Parathyroid adenoma (tissue), 2 donors: ENCODE data around the gene RNF175.

ENCODE experiments used
- H2AFZ ChIP-seq: fragments of 300-600 bp; sonication (generic); one replicate; pipeline ENCODE4 v1.7.0; 2017; ENCODE audit warnings: antibody characterized with exemption, mild to moderate bottlenecking
- H3K27ac ChIP-seq: fragments of 300-600 bp; sonication (generic); one replicate; pipeline ENCODE4 v1.7.0; 2017
- H3K27me3 ChIP-seq: fragments of 300-600 bp; sonication (generic); one replicate; pipeline ENCODE4 v1.7.0; 2017; ENCODE audit warnings: low read length; ENCODE audit not compliant: control insufficient read depth, insufficient read depth
- H3K36me3 ChIP-seq: fragments of 300-600 bp; sonication (generic); one replicate; pipeline ENCODE4 v1.7.0; 2017; ENCODE audit warnings: low read length; ENCODE audit not compliant: control insufficient read depth, insufficient read depth
- H3K4me1 ChIP-seq: fragments of 300-600 bp; sonication (generic); one replicate; pipeline ENCODE4 v1.7.0; 2017; ENCODE audit warnings: control low read depth
- H3K4me2 ChIP-seq: fragments of 300-600 bp; sonication (generic); one replicate; pipeline ENCODE4 v1.7.0; 2017; ENCODE audit warnings: low read length
- H3K4me3 ChIP-seq: fragments of 300-600 bp; sonication (generic); one replicate; pipeline ENCODE4 v1.7.0; 2017; ENCODE audit warnings: low read depth, low read length
- H3K79me2 ChIP-seq: fragments of 300-600 bp; sonication (generic); one replicate; pipeline ENCODE4 v1.7.0; 2017; ENCODE audit warnings: control low read depth
- H3K9ac ChIP-seq: fragments of 300-600 bp; sonication (generic); one replicate; pipeline ENCODE4 v1.7.0; 2017; ENCODE audit warnings: mild to moderate bottlenecking
- H3K9me3 ChIP-seq: fragments of 300-600 bp; sonication (generic); one replicate; pipeline ENCODE4 v1.7.0; 2017; ENCODE audit warnings: low read length; ENCODE audit not compliant: control insufficient read depth
- TF ChIP-seq, protein P1 (sequence below): fragments of 300-600 bp; sonication (generic); IDR thresholded peaks from one replicate; pipeline ENCODE4 v1.7.0; 2017; ENCODE audit warnings: antibody characterized with exemption, mild to moderate bottlenecking
- donor health status: primary hyperparathyroidism.

Gene RNF175

DNA sequence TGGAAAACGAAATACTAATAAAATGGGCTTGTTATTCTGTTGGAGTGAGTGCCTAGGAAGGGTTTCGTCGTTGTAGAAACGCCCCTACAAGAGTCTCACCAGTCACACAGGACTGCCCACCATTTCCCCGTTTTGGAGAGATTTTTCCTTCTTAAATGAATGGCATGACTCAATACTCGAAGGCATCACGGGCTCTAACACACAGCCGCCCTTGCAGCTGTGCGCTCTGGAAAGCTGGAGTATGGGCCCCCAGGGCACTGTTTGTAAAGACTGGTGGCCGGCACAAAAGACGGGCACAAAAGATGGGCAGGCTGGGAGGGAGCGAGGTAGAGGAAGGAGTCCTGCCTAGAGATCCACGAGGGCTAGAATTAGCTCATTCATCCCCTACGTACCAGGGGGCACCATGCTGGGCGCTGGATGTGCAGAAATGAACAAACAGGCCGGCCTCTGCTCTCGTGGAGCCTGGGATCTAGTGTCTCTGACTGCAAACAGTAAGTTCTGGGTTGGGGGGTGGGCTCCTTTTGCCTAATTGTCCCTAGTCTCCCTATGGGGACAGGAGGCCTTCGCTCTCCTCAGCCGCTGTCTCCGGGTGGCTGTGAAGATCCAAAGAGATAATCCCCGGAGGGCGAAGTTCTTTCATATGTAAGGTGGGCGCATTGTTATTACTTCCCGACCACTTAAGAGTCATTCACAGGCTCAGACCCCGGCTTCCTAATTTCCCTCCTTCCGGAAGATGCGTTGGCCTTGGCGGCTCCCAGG, 30.1 kb upstream of the RNF175 start:
- H3K4me2 ChIP-seq: no peak overlapping the region
- no peak overlapping the region for H3K4me3 ChIP-seq
- H3K9ac ChIP-seq: no peak overlapping the region
- H2AFZ ChIP-seq: no peak overlapping the region
- H3K79me2 ChIP-seq: no peaks in the 10 kb centered on the region
- TF ChIP-seq, protein P1, sequence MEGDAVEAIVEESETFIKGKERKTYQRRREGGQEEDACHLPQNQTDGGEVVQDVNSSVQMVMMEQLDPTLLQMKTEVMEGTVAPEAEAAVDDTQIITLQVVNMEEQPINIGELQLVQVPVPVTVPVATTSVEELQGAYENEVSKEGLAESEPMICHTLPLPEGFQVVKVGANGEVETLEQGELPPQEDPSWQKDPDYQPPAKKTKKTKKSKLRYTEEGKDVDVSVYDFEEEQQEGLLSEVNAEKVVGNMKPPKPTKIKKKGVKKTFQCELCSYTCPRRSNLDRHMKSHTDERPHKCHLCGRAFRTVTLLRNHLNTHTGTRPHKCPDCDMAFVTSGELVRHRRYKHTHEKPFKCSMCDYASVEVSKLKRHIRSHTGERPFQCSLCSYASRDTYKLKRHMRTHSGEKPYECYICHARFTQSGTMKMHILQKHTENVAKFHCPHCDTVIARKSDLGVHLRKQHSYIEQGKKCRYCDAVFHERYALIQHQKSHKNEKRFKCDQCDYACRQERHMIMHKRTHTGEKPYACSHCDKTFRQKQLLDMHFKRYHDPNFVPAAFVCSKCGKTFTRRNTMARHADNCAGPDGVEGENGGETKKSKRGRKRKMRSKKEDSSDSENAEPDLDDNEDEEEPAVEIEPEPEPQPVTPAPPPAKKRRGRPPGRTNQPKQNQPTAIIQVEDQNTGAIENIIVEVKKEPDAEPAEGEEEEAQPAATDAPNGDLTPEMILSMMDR: no peak
- peaks cover 3% of the 10 kb centered on the region for H3K27me3 ChIP-seq
- no peak overlapping the region for H3K27ac ChIP-seq
- no peaks in the 10 kb centered on the region for H3K9me3 ChIP-seq
- H3K36me3 ChIP-seq: no peaks in the 10 kb centered on the region
- H3K4me1 ChIP-seq: no peaks in the 10 kb centered on the region

DNA sequence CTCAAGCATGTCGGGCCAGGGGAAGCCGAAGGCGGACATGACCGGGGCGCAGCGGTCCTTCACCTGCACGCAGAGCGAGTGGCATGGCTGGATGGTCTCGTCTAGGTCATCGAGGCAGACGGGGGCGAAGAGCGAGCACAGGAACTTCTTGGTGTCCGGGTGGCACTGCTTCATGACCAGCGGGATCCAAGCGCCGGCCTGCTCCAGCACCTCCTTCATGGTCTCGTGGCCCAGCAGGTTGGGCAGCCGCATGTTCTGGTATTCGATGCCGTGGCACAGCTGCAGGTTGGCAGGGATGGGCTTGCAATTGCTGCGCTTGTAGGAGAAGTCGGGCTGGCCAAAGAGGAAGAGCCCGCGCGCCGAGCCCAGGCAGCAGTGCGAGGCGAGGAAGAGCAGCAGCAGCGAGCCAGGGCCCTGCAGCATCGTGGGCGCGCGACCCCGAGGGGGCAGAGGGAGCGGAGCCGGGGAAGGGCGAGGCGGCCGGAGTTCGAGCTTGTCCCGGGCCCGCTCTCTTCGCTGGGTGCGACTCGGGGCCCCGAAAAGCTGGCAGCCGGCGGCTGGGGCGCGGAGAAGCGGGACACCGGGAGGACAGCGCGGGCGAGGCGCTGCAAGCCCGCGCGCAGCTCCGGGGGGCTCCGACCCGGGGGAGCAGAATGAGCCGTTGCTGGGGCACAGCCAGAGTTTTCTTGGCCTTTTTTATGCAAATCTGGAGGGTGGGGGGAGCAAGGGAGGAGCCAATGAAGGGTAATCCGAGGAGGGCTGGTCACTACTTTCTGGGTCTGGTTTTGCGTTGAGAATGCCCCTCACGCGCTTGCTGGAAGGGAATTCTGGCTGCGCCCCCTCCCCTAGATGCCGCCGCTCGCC, 28.8 kb upstream of the RNF175 start, which contains the start of gene SFRP2:
Gene SFRP2 (minus strand): TSS at position 671 of the 864 bp plus-strand sequence. CDS start 248 bp downstream, at position 423.
- H3K27ac ChIP-seq: no peak within 1 kb of the TSS
- H3K4me1 ChIP-seq: no peaks in the 10 kb centered on the region
- H3K9me3 ChIP-seq: no peaks in the 10 kb centered on the region
- H3K9ac ChIP-seq: no peak within 1 kb of the TSS
- H3K27me3 ChIP-seq: peaks cover 3% of the 10 kb centered on the region
- TF ChIP-seq, protein P1: no peak
- H3K79me2 ChIP-seq: no peaks in the 10 kb centered on the region
- peak within 1 kb of the TSS; percentile 52 for H3K4me2 ChIP-seq
- H3K36me3 ChIP-seq: no peaks in the 10 kb centered on the region
- H3K4me3 ChIP-seq: peak within 1 kb of the TSS; percentile 25
- no peak within 1 kb of the TSS for H2AFZ ChIP-seq

- Histone ChIP-seq H2AFZ (no peak overlapping the region), H3K4me1 (no peaks in the 10 kb centered on the region), H3K4me3 (no peak overlapping the region), H3K9ac (no peak overlapping the region), H3K9me3 (no peaks in the 10 kb centered on the region), H3K36me3 (no peaks in the 10 kb centered on the region), H3K4me2 (no peak overlapping the region), H3K79me2 (no peaks in the 10 kb centered on the region), H3K27ac (no peak overlapping the region), H3K27me3 (peaks cover 3% of the 10 kb centered on the region)
- TF ChIP-seq, protein P1: no peak
These were observed 28.2 kb upstream of the RNF175 start for GRCh38 chr4:153788051-153788412.

- Histone ChIP-seq H3K4me2 (no peak overlapping the region), H3K27ac (no peak overlapping the region), H3K4me1 (no peaks in the 10 kb centered on the region), H3K9ac (no peak overlapping the region), H3K36me3 (no peaks in the 10 kb centered on the region), H3K9me3 (no peaks in the 10 kb centered on the region), H3K79me2 (no peaks in the 10 kb centered on the region), H2AFZ (no peak overlapping the region), H3K4me3 (no peak overlapping the region), H3K27me3 (peaks cover 3% of the 10 kb centered on the region)
- TF ChIP-seq, protein P1: no peak
These were observed 27.8 kb upstream of the RNF175 start for GRCh38 chr4:153787575-153787974.
